Neural cell (in vitro differentiated cells): ENCODE results near the gene TMA7B. TPM values are rescaled to one million over a fixed set of nuclear protein-coding genes. Genes with fewer than 3 reads are reported as not detected.

Experiments used
- H2AFZ ChIP-seq: fragments of 200-600, 300-800 bp; sonication (generic), shearing (Covaris generic); 2 replicates; pipeline ENCODE4 v1.6.0; 2014; ENCODE audit warnings: low read depth, mild to moderate bottlenecking, antibody characterized with exemption, low read length, moderate library complexity
- H3F3A ChIP-seq: fragments of 200-600 bp; shearing (Covaris generic); 2 replicates; pipeline ENCODE4 v1.6.1; 2016; ENCODE audit warnings: mild to moderate bottlenecking, moderate library complexity, mixed read lengths, antibody characterized with exemption, low read length; ENCODE audit not compliant: insufficient read depth, poor library complexity, severe bottlenecking
- H3K27ac ChIP-seq: fragments of 200-600, 300-800 bp; sonication (generic), shearing (Covaris generic); 2 replicates; pipeline ENCODE4 v1.5.1; 2014; ENCODE audit warnings: mild to moderate bottlenecking, low read length, moderate library complexity
- H3K27me3 ChIP-seq: fragments of 300-800, 200-600 bp; sonication (generic), shearing (Covaris generic); 2 replicates; pipeline ENCODE4 v1.6.0; 2014; ENCODE audit warnings: mild to moderate bottlenecking, low read depth, low read length, moderate library complexity; ENCODE audit not compliant: insufficient read depth
- H3K36me3 ChIP-seq: fragments of 300-800, 200-600 bp; sonication (generic), shearing (Covaris generic); 2 replicates; pipeline ENCODE4 v1.5.1; 2014; ENCODE audit warnings: mild to moderate bottlenecking, antibody characterized with exemption, low read length, moderate library complexity; ENCODE audit not compliant: insufficient read depth
- H3K4me2 ChIP-seq: fragments of 300-800, 200-600 bp; sonication (generic), shearing (Covaris generic); 2 replicates; pipeline ENCODE4 v1.6.0; 2014; ENCODE audit warnings: mild to moderate bottlenecking, low read length
- H3K4me3 ChIP-seq: fragments of 300-800, 200-600 bp; sonication (generic), shearing (Covaris generic); 2 replicates; pipeline ENCODE4 v1.5.1; 2014; ENCODE audit warnings: mild to moderate bottlenecking, low read length, moderate library complexity
- H3K79me2 ChIP-seq: fragments of 200-600 bp; shearing (Covaris generic); replicated peaks from 2 replicates; pipeline ENCODE4 v1.6.0; 2014; ENCODE audit warnings: mild to moderate bottlenecking, low read length, moderate library complexity; ENCODE audit not compliant: insufficient read depth
- H3K9ac ChIP-seq: fragments of 300-800, 200-600 bp; sonication (generic), shearing (Covaris generic); 2 replicates; pipeline ENCODE4 v1.6.1; 2016; ENCODE audit warnings: mild to moderate bottlenecking, low read length, mixed read lengths
- H3K9me2 ChIP-seq: fragments of 200-600 bp; shearing (Covaris generic); 2 replicates; pipeline ENCODE4 v1.6.1; 2016; ENCODE audit warnings: mild to moderate bottlenecking, low read length, mixed read lengths; ENCODE audit not compliant: insufficient read depth
- H3K9me3 ChIP-seq: fragments of 200-600, 300-800 bp; sonication (generic), shearing (Covaris generic); 2 replicates; pipeline ENCODE4 v1.6.1; 2016; ENCODE audit warnings: mild to moderate bottlenecking, mixed run types, low read length, moderate library complexity, mixed read lengths
- H4K20me1 ChIP-seq: fragments of 200-600 bp; shearing (Covaris generic); 2 replicates; pipeline ENCODE4 v1.6.1; 2016; ENCODE audit warnings: mild to moderate bottlenecking, mixed run types; ENCODE audit not compliant: insufficient read depth
- CTCF ChIP-seq: fragments of 450-650 bp; IDR thresholded peaks from 2 replicates; pipeline ENCODE4 v1.5.1; 2014; ENCODE audit warnings: antibody characterized with exemption, mild to moderate bottlenecking, moderate library complexity; ENCODE audit not compliant: poor library complexity, severe bottlenecking
- EP300 ChIP-seq: fragments of 450-650 bp; conservative IDR thresholded peaks from 2 replicates; pipeline ENCODE4 v1.6.1; 2014; ENCODE audit warnings: antibody characterized with exemption, mild to moderate bottlenecking, moderate library complexity; ENCODE audit not compliant: poor library complexity, severe bottlenecking
- EZH2 ChIP-seq: fragments of 200-600, 300-800 bp; shearing (Covaris generic), sonication (generic); IDR thresholded peaks from 2 replicates; pipeline ENCODE4 v1.6.1; 2014; ENCODE audit warnings: antibody characterized with exemption, low read length, borderline replicate concordance, mild to moderate bottlenecking; ENCODE audit not compliant: insufficient read depth, poor library complexity, severe bottlenecking
- MXI1 ChIP-seq: fragments of 450-650 bp; conservative IDR thresholded peaks from 2 replicates; pipeline ENCODE4 v1.6.1; 2014; ENCODE audit warnings: antibody characterized with exemption, mild to moderate bottlenecking; ENCODE audit not compliant: poor library complexity, severe bottlenecking
- POLR2AphosphoS5 ChIP-seq: IDR thresholded peaks from 2 replicates; pipeline ENCODE4 v1.6.1; 2012
- RAD21 ChIP-seq: fragments of 450-650 bp; conservative IDR thresholded peaks from 2 replicates; pipeline ENCODE4 v1.6.1; 2014; ENCODE audit warnings: antibody characterized with exemption, mild to moderate bottlenecking, moderate library complexity
- REST ChIP-seq: IDR thresholded peaks from 2 replicates; pipeline ENCODE4 v1.6.1; 2012; ENCODE audit warnings: borderline replicate concordance
- SMC3 ChIP-seq: fragments of 450-650 bp; conservative IDR thresholded peaks from 2 replicates; pipeline ENCODE4 v1.6.1; 2014; ENCODE audit warnings: antibody characterized with exemption, mild to moderate bottlenecking, moderate library complexity; ENCODE audit not compliant: poor library complexity
- TAF1 ChIP-seq: IDR thresholded peaks from 2 replicates; pipeline ENCODE4 v1.6.1; 2012; ENCODE audit warnings: low read depth
- polyA plus RNA-seq: library from polyadenylated mRNA; depleted of rRNA; stranded (reverse); fragments of >200 nt; gene quantifications from 2 replicates; pipeline ENCODE4 v1.2.3, GENCODE V29; 2014

Gene TMA7B
- polyA plus RNA-seq, 1 donor from 2014 or later = not detected

GRCh38 chr22:39913321-39913720, 46.9 kb upstream of the TMA7B start:
- no peaks in the 10 kb centered on the region for H3K27me3 ChIP-seq
- no peaks in the 10 kb centered on the region for H4K20me1 ChIP-seq
- H3K9me3 ChIP-seq = no peaks in the 10 kb centered on the region
- no peak overlapping the region for H2AFZ ChIP-seq
- no peak overlapping the region for H3K27ac ChIP-seq
- H3K9me2 ChIP-seq = no peaks in the 10 kb centered on the region
- TF ChIP-seq SMC3 = no peak
- TF ChIP-seq RAD21 = no peak
- no peak for TF ChIP-seq POLR2AphosphoS5
- no peak for TF ChIP-seq TAF1
- TF ChIP-seq CTCF = no peak
- TF ChIP-seq MXI1 = no peak
- TF ChIP-seq REST = no peak
- TF ChIP-seq EP300 = no peak
- no peak for TF ChIP-seq EZH2
- no peaks in the 10 kb centered on the region for H3F3A ChIP-seq
- H3K9ac ChIP-seq = no peak overlapping the region
- H3K4me2 ChIP-seq = no peak overlapping the region
- no peak overlapping the region for H3K4me3 ChIP-seq
- no peaks in the 10 kb centered on the region for H3K79me2 ChIP-seq
- no peaks in the 10 kb centered on the region for H3K36me3 ChIP-seq

GRCh38 chr22:39913886-39914285, 46.3 kb upstream of the TMA7B start:
- no peaks in the 10 kb centered on the region for H3K27me3 ChIP-seq
- H3K27ac ChIP-seq = no peak overlapping the region
- no peaks in the 10 kb centered on the region for H3K36me3 ChIP-seq

More at GRCh38 chr22:39913886-39914285, 46.3 kb upstream of the TMA7B start:
- Histone ChIP-seq H3K79me2 (no peaks in the 10 kb centered on the region), H3K4me2 (no peak overlapping the region), H2AFZ (no peak overlapping the region), H3K9me3 (no peaks in the 10 kb centered on the region), H3K9ac (no peak overlapping the region), H3K9me2 (no peaks in the 10 kb centered on the region), H3K4me3 (no peak overlapping the region), H4K20me1 (no peaks in the 10 kb centered on the region), H3F3A (no peaks in the 10 kb centered on the region)
- no peak for TF ChIP-seq EP300
- TF ChIP-seq TAF1 = no peak
- no peak for TF ChIP-seq EZH2
- TF ChIP-seq CTCF = no peak
- no peak for TF ChIP-seq RAD21
- TF ChIP-seq POLR2AphosphoS5 = no peak
